Esophagus mucosa (tissue), 1 donor: ENCODE measurements around the gene MRAS. TPM values are rescaled to one million over a fixed set of nuclear protein-coding genes. Genes with fewer than 3 reads are reported as not detected.
"Not testable (repeated sequence)": the region's sequence is repeated elsewhere in the genome, so short reads cannot be mapped to it uniquely, and the experiment has no call there.

Experiments used
- ATAC-seq: fragments of 200-7000 bp; cut with Tn5 transposase; one replicate; pipeline ENCODE4 v1.9.1; 2020
- total RNA-seq: library from RNA; stranded (reverse); gene quantifications from one replicate; pipeline ENCODE4 v1.2.4, GENCODE V29; 2023
- donor health status: DM: yes; HTN: yes; CAD: no.

MRAS gene
- total RNA-seq, 1 donor from 2014 or later, result 1.6 TPM

DNA sequence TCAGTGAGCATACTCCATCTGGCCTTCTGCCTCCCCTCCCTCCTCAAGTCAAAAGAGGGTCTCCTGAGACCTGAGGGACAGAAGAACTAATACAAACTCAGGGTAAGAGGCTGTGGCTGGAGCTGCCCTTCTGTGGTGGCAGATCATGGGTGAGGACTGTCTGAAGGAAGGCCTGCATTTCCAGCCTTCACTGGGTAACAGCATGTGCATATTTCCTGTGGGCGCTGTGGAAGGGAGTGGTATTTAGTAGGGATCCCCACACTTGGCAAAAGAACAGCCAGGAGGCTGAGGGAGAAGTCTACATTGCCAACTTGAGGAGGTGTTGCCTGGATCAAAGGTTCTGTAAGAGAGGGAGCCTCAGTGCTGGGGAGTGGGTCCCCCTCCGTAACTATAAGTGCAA lies 75.9 kb downstream of the MRAS start:
- no peak for ATAC-seq

DNA sequence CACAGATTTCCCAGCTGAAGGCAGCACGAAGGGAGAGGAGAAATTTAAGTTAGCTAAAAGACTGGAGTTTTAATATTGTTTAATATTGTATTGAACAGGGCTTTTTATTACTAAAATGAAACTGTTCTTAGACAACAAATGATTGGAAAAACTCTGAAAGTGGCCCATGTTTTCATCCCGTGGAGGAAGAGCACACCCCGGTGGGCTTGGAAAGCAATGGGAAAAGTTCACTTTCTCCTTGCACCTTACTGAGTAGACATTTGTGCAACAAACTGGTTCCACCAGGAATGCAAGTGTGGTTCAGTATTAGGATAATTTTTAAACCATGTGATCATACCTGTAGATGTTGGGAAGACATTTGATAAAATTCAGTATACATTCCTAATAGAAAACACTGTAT lies 77.8 kb downstream of the MRAS start:
- ATAC-seq, result no peak

DNA sequence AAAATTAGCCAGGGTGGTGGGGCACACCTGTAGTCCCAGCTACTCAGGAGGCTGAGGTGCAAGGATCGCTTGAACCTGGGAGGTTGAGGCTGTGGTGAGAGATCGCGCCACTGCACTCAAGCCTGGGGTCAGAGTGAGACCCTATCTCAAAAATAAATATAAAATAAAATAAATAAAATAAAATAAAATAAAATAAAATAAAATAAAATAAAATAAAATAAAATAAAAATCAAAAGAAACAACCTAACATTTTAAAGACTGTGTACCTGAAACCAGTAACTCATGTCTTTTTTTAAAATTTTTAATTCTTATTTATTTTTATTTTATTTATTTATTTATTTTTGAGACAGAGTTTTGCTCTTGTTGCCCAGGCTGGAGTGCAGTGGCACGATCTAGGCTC lies 78.4 kb downstream of the MRAS start:
- ATAC-seq, result not testable (repeated sequence)

DNA sequence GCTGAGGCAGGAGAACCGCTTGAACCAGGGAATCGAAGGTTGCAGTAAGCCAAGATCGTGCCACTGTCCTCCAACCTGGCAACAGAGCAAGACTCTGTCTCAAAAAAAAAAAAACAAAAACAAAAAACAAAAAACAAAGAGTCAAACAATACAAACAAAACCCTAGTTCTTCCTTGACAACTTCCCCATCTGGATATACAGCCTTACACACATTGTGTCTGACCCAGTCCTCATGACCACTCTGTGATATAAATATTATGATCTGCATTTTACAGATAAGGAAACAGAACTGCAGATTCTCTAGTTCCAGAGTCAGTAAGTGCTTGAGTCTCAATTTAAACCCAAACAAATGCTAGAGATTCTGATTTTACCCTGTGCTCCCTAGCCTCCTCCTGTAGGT lies 81.3 kb downstream of the MRAS start:
- no peak for ATAC-seq

DNA sequence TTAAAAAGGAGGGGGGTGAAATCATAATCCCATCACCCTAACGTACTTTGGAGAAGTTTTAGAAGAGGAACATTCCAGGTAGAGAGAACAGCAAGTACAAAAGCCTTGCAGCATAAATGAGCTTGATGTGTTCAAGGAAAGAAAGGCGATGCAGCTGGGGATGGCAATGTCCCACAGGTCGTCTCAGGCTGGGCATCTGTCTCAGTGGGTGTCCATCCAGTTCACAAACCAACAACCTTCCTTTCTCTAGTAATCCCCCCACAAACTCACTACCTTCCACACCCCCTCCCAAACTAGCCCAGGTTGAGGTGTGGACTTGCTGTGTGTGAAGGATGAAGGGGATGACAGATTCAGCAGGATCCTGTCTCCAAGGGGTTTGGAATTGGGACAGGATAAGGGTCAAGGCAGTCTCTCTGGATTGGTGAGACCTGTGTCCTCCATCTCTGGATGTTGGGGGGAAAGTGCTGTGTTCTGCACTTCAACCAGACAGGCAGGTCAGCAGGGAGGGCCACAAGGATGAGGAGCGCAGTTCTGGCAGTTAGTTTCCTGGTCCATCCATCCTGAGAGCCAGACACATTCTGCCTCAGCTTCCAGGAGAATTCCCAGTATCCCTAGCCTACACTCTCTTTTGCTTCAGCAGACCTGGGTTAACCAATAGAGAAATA lies 84.3 kb downstream of the MRAS start:
- ATAC-seq, result no peak

DNA sequence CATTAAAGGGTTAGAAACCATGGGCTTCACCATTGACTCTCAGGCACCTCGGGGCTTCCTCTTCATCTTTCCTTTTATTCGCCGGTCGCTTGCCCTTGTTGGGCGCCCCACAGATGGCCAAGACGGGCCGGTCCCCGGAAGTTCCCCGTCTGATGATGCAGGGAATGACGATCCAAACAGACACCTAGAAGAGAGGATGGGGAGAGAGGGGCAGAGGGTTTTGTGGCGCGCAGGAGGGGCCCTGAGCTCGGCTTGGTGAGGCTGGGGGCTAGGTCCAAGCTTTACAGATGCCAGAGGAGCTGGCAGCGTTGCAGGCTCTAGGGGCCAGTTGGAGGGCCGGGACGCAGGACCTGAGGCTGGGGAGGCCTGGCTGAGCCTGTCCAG lies 85.5 kb downstream of the MRAS start:
- no peak for ATAC-seq

DNA sequence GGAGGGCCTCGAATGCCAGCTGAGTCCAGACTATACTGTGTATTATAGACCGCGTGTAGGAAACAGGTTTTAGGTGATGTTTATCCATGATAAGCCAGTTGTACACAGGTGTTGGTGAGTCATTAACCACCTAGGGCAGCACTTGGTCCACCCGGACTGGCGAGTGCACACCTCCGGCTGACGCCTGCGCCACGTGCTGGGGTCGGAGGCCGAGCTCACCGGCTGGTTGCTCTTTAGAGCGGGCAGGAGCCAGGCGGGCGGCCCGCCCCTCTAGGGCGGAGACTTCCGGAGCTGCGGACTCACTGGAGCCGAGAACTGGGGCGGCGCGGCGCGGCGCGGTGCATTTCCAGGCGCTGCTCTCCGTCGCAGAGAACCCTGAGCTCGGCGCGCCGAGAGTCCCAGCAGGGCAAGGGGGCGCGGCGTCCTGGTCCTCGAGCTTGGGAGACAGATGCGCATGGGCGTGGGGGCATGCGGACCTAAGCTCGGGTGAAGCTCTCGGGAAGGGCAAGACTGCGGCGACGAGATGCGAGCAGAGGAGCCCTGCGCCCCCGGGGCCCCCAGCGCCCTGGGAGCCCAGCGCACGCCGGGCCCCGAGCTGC lies 86.0 kb downstream of the MRAS start, which contains the start of gene ESYT3:
TSS of gene ESYT3 (plus strand) at position 341 of the 599 bp plus-strand sequence. CDS start at position 524, 183 bp downstream.
- peak; percentile 99 for ATAC-seq

DNA sequence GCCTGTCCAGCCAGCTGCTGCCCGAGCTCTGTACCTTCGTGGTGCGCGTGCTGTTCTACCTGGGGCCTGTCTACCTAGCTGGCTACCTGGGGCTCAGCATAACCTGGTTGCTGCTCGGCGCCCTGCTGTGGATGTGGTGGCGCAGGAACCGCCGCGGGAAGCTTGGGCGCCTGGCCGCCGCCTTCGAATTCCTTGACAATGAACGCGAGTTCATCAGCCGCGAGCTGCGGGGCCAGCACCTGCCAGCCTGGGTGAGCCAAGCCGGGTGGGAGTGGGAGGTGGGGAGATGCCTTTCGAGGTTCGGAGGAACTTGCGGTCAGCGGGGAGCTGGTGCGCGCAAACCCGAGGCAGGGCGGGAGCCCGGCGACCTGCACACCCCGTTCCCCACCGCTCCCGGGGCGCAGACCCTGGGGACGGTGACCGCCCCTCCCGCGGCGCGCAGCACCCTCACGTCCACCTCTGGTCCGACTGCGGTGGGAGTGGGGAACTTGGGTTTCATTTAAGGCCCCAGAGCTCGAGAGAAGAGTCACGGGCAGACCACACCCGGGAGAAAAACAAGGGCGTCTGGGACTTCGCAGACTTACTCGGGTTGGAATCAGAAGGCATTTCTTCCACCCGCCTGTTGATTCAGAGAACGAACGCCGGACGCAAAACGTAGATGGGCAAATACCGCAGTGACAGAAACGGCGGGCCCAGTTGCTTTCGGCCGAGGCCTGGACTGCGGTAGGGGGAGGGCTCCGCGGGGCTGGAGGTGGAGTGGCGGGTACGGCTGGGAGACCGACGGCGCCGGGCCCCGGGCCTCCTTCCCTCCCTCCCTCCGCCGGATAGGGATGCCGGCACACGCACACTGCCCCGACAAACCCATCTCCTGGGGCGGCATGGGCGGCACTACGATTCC lies 86.7 kb downstream of the MRAS start:
- ATAC-seq, result peak; percentile 16

DNA sequence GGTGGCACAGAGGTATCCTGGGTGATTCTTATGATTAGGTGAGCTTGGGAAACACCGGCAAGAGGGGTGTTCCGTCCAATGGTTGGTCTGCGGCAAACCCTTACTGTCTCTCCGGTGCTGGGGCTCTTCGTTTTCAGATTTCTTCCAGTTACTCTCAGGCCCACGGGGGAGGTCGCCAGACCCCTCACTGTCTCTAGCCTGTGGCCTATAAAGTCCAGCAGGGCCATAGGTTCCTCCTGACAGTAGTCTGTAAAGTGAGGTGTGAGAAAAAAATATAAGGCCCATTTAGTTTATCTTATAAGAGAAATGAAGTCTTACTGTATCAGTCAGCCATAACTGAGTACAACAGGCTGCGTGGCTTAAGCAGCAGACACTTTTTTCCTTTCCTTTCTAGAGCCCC lies 87.5 kb downstream of the MRAS start:
- ATAC-seq, result no peak

DNA sequence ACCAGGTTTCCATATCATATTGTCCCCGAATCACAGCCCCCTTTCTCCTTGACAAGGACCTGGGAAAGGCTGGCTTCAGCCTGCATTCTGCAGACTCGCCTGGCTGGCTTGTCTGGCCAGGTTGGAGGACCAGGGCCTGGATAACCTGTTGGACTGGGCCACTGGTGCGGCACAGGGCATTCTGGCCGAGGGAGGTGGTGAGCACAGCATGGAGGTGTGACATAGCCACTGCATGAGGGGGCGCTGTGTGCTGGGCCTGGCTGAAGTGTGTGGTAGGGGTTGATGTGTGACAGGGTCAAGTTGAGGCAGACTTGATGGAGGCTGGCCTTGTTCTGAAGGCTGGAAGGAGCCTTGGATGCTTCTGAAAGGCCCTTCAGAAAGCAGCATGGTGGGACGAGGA lies 88.9 kb downstream of the MRAS start:
- ATAC-seq, result no peak

DNA sequence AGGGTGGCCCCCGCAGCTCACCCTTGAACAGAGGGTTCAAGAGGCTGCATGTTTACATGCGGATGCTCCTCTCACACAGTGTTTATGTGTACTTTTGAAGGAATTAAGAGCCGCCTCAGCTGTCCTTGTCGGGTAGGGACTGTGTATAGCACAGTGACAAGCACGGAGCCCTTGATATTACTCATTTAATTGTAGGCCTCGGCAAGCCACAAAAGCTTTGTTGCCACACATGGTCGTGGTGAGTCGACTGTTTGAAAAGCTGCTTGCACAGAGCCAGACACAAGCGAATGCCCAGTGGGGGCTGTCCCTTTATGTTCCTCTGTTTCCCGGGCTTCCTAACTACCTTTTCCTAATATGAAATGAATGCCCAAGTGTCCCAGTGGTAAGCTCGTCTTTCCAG lies 90.5 kb downstream of the MRAS start:
- ATAC-seq, result no peak

DNA sequence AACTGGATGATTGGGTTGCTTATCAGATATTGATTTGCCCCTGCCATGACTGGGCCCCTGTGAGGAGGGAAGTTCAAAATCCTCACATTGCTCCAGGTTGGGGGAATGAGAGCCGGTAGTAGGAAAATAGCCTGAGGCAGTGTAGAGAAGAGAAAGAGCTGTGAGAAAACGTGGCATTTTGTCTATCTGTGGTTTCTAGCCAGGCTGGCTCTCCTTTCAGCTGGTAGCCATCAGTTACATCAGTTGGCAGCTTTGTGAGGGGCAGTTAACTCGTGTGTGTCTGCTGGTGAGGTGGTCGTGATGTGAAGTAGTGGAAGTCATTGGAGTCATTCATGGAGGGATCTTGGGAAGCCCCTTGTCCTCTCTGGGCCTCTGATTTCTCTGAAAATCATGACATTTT lies 91.3 kb downstream of the MRAS start:
- no peak for ATAC-seq

DNA sequence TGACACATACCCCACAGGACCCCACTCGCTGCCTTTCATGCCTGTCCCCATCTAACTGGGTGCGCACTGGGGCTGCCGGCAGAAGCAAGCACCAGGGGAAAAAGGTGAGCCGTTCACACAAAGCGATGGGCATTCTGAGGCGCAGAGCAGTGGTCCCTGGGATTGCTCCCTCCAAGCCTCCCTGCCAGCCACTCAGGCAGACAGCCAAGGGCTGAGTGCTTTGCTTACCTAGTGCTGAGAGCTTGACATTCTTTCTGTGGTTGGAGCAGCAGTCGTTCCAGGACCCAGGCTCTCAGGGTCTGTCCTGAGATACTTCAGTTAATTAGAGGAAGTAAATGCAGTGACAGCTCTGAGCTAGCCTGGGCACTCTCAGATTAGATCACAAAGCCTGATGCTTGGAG lies 91.7 kb downstream of the MRAS start:
- no peak for ATAC-seq

DNA sequence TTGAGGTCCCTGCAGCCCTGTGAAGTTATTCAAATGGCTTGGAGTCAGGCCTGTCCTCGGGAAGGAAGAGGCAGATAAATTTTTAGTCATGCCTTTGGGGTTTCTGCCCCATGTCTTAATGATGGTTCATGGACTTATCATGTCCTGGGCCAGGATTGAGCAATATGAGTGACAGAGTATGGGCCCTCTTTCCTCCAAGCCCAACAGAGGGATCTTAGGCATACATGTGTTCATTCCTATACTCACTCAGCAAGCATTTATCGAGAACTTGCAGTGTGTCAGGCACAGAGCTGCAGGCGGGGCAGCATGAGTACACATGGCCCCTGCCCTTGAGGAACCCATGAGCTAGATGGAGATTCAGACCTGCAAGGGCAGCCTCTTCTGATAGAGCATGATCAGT lies 92.2 kb downstream of the MRAS start:
- peak; percentile 48 for ATAC-seq

DNA sequence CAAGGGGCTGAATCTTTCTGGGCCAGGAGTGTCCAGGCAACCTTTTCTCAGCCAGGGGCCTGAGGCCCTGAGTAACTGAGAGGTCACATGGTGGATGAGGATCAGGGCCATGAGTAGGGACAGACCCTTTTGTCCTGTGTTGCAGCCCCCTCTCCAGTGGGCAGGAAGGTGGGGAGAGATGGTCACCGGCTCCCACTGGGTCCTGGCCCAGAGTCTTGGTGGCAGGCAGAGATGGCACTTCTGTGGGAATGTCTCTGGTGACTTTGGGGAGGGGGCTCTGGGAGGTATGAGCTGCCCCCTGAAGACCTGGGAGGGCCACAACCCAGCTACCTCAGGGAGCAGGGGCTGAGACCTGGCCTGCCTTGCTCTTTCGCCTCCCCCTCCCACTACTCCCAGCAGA lies 92.9 kb downstream of the MRAS start:
- ATAC-seq, result no peak

DNA sequence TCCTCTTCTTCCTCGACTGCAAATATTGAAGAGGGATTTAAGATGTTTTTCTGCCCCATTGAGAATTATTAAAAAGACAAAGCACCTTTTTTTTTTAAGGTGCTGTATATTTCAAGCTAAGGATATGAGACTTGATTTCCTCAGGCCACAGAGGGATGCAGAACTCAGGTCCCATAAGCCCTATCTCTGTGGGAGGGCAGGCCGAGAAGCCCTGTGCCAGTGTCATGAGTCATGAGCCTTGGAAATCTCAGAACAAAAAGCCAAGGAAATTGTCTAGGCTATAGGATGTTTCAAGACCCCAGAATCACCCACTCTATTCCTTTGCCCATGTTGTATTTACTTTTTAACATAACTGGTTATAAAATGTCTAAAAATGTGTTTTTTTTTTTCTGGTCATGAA lies 93.4 kb downstream of the MRAS start:
- no peak for ATAC-seq

DNA sequence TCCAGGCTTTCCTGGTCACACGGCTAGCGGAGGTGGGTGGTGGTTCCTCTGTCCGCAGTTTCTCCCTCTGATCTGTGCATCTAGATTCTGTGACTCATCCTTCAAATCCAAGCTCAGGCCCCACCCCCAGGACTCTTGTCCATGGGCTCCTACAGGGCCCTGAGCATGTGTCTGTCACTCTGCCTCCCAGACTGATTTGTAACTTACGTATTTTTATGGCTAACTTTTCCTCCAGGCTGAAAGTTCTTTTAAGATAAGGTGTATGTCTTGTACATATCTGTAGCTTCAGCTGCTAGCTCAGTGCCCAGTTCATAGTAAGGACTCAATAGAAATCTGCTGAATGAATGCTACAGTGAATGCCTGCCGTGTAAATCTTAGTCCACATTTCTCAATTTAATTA lies 94.1 kb downstream of the MRAS start:
- no peak for ATAC-seq

DNA sequence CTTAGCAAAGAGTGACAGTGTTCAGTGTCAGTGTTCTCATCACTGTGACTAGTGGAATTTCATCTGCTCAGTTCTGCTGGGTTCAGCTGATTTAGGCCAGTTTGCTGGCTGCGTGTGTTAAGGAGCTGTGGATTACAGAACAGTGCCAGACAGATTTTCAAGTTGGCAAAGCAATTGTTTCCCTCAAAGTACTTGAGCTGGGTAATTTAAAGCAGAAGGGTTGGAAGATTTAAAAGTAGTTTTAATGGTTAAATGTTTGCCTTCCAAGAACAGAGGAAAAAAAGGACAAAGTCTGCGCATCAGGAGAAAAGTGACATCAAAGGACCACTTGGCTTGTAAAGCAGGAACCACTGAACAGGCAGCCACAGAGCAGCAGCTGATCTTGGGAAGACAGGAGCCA lies 94.7 kb downstream of the MRAS start:
- ATAC-seq, result no peak

DNA sequence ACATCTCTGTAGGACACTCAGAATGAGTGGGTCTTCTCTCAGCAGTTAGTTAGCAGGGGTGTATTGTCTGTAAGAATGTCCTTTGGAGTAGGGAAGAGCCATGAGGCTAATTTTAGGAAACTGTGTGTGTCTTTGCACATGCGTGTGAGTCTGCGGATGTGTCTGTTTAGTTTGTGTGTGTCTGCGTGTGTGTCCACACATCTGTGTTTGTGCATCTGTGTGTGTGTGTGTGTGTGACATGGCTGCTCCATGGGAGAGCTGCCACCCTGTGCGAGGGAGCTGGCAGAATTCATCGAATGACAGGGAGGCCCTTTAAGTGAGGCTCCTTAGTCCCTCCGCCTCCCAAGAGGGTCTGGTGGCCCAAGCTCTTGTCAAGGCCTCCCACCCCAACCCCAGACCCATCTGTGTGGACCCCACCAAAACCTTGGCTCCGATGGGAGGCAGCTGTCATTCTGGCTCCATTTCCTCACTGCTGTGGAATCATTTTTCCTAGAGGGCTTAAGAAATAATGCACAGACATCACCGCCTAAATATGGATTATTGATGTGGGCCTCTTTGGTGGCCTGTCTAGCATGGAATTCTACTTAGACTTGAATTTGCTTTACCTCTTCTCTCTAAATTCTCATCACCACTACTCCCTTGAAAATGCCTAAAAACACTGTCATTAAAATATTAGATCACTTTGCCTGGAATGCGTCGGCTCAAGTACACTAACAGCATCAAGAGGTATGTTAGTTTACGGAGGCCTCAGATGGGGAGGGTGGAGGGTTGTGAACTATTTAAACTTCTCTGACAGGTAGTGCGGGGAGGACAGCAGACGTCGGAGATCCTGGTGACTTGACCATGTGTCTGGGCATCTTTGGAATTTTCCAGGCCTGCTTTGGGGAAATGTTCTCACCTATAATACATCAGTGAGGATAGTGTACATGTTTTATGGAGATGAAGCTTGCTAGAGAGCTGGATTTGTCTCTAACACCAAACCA lies 95.4 kb downstream of the MRAS start:
- ATAC-seq, result no peak

DNA sequence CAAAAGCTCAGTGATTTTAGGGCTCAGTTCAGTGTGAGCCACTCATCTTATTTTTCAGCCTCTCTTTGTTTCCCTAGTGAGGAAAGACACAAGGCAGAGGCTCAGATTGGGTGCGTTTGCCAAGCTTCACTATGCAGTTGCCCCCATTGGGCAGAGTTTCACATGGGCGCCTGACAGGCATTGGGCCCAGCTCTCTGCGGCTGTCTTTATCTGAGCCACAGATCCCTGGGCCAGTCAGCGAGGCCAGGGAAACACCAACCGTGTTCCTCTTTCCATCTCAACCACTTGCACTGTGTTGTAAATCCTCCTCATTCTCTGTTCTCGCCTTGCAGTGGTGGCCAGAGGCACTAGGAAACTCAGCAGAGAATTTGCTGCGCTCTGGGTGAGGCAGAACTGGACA lies 96.9 kb downstream of the MRAS start:
- no peak for ATAC-seq

DNA sequence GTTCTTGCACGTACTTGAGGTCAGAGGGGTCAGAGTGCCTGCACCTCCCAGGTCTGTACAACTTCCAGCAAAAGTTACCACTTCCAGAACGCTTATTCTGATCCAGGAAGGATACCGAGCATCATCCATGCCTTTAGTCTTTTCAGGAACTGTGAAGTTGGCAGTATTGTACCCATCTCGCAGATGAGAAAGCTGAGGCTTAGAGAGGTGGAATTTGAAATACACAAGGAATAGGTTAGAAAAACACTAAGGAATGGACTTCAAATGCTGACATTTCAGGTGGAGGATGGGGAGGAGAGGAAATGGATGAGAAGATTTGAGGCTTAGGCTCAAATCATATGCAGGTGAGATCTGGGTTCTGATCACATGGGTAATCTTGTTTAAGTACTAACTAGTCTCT lies 97.3 kb downstream of the MRAS start:
- no peak for ATAC-seq

DNA sequence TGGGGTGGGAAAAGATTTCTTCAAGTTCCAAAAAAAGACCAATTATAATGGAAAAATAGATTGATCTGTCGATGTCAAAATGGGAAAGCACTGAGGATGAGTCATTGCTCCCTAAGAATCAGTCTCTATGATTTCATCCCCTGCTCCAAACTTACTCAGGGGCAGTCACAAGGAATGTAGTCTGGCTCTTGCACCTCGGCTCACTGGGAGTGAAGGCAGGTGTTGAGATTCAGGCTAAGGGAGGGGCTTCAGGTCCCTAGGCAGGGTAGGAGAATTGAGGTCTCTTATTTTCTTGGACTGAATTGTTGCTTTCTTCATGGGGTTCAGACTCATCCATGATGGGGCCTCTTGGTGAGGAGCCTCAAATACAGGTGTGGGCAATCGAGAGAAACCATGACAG lies 100.3 kb downstream of the MRAS start:
- ATAC-seq, result no peak

DNA sequence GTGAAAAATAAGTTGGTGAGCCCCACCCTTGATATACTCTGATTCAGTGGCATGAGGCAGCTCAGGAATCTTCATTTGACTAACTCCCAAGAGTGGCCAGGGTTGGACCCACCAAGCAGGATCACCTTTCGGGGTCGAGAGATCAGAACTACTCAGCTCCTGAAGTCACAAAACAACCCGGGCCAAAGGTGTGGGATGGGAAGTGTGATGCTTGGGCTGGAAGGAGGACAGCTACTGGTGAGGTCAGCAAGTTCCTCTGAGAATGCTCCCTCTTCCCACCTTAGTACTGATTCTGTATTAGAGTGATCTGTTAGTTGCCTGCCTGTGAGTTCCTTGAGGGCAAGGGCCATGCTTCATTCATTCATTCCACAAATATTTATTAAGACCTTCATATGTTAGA lies 101.1 kb downstream of the MRAS start:
- ATAC-seq, result no peak
